UCSD-AML1 (cell line): Measurements from ENCODE around the gene SHKBP1.
A peak's percentile ranks its signal among the peaks of the same experiment; 100 is the strongest.

ENCODE experiments used
- DNase-seq: peaks from one replicate; lab custom pipeline; 2025; ENCODE audit not compliant: unreplicated experiment; lab: John Stamatoyannopoulos, UW

The SHKBP1 gene

DNA sequence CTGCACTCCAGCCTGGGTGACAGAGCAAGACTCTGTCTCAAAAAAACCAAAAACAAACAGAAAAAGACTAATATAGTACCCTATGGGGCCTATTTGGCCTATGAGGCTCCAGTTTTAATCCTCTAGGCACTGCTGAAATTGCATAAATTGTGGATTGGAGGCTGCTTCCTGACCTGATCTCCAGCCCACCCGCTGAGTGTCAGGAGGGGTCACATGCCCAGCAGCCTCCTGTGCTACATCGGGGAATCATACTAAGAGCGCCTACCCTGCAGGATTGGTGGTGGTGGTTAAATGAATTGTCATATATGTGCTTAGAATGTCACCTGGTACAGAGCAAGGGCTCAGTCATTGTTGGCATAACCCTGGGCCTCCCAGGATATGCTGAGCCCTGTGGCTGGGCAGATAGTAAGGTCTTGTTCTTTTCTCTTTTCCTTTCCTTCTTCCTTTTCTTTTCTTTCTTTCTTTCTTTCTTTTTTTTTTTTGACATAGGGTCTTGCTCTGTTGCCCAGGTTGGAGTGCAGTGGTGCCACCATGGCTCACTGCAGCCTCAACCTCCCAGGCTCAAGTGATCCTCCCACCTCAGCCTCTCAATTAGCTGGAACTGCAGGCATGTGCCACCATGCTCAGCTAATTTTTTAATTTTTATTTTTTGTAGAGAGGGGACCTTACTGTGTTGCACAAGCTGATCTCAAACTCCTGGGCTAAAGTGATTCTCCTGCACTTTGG, 55.8 kb downstream of the SHKBP1 start:
- DNase-seq = no peak

DNA sequence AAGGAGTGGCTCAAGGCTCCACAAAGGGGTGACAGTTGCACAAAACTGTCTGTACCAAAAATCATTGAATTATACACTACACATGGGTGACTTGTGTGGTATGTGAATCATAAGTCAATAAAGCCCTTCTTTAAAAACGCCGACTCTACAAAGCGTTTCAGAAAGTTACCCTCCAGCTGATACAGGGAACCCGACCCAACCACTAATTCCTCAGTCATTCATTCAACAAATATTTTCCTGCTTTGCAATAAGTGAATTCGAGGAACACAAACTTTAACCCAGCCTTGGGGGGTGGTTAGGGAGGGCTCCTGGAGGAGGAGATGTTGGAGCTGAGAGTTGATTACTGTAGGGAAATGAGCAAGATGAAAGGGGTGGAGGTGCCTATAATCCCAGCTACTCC, 56.5 kb downstream of the SHKBP1 start:
- no peak for DNase-seq

DNA sequence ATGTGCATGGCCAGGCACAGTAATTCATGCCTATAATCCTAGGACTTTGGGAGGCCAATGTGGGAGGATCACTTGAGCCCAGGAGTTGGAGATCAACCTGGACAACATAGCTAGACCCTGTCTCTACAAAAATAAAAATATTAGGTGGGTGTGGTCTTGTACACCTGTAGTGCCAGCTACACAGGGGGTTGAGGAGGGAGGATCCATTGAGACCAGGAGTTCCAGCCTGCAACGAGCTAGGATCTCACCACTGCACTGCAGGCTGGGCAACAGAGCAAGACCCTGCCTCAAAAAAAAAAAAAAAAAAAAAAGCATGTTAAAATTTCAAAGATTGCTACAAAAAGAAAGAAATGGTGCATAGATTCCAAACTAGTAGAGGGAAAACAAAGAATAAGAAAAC, 61.7 kb downstream of the SHKBP1 start:
- no peak for DNase-seq

DNA sequence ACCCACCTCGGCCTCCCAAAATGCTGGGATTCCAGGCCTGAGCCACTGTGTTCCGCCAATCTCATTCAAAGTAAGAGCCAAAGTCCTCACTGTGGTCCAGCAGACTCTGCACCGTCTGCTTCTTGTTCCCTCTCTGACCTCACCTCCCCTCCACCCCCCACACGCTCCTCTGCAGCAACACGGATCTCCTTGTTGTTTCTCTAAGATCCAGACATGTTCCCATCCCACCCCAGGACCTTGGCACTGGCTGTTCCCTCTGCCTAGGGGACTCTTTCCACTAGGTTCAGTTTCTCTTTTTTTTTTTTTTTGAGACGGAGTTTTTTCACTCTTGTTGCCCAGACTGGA, 62.9 kb downstream of the SHKBP1 start:
- DNase-seq = no peak

DNA sequence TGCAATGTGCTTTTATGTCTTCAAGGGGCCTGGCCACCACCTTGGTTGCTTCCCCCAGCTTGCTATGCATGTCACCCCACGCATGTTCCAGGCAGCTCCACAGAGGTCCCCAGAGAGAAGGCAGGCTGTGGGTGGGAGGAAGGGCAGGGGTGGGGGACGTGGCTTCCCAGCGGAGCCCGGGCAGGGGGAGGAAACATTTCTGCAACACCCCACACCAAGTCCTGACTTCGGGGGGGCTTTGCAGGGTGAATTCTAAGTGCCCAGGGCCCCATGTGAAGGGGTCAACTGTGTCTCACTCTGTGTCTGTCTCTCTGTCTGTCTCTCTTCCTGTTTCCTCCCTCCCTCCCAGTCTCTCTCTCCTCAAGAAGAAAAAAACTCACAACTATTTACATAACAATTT, 64.1 kb downstream of the SHKBP1 start:
- DNase-seq = peak; percentile 28
